ENCODE results near the gene HERC4. TPM values are rescaled to one million over a fixed set of nuclear protein-coding genes. Genes with fewer than 3 reads are reported as not detected.

Gene HERC4
- polyA plus RNA-seq, 1 donor from 2014 or later = 45.6 TPM

GRCh38 chr10:68088740-68089139 is 13.7 kb upstream of the HERC4 start:
- no peaks in the 10 kb centered on the region for H3K9me3 ChIP-seq (ENCODE audit: low read length)
- no peaks in the 10 kb centered on the region for H3K79me2 ChIP-seq (replicated peaks; ENCODE audit: insufficient read depth, low read length)
- TF ChIP-seq REST (IDR thresholded peaks at IDR 0.05; ENCODE audit: borderline replicate concordance) (no peak), CTCF (IDR thresholded peaks at IDR 0.05; ENCODE audit: poor library complexity, severe bottlenecking) (no peak), TAF1 (IDR thresholded peaks at IDR 0.05; ENCODE audit: low read depth) (no peak), SMC3 (conservative IDR thresholded peaks at IDR 0.05; ENCODE audit: poor library complexity) (no peak), EZH2 (IDR thresholded peaks at IDR 0.05; ENCODE audit: borderline replicate concordance, insufficient read depth, low read length, poor library complexity, severe bottlenecking) (no peak), MXI1 (conservative IDR thresholded peaks at IDR 0.05; ENCODE audit: poor library complexity, severe bottlenecking) (no peak), EP300 (conservative IDR thresholded peaks at IDR 0.05; ENCODE audit: poor library complexity, severe bottlenecking) (no peak), POLR2AphosphoS5 (IDR thresholded peaks at IDR 0.05) (no peak), RAD21 (conservative IDR thresholded peaks at IDR 0.05) (no peak)
- H3K4me3 ChIP-seq (ENCODE audit: low read length) = no peak overlapping the region
- no peak overlapping the region for H2AFZ ChIP-seq (ENCODE audit: low read depth, low read length)
- H4K20me1 ChIP-seq (ENCODE audit: insufficient read depth) = no peaks in the 10 kb centered on the region
- no peaks in the 10 kb centered on the region for H3K36me3 ChIP-seq (ENCODE audit: insufficient read depth, low read length)
- no peak overlapping the region for H3K27ac ChIP-seq (ENCODE audit: low read length)
- H3K9me2 ChIP-seq (ENCODE audit: insufficient read depth, low read length) = no peaks in the 10 kb centered on the region
- no peaks in the 10 kb centered on the region for H3K27me3 ChIP-seq (ENCODE audit: insufficient read depth, low read depth, low read length)
- no peaks in the 10 kb centered on the region for H3F3A ChIP-seq (ENCODE audit: insufficient read depth, low read length, poor library complexity, severe bottlenecking)
- no peak overlapping the region for H3K4me2 ChIP-seq (ENCODE audit: low read length)
- no peak overlapping the region for H3K9ac ChIP-seq (ENCODE audit: low read length)

GRCh38 chr10:68087685-68088401 is 12.8 kb upstream of the HERC4 start:
- Histone ChIP-seq H4K20me1 (ENCODE audit: insufficient read depth) (no peaks in the 10 kb centered on the region), H3K27ac (ENCODE audit: low read length) (no peak overlapping the region), H3K9ac (ENCODE audit: low read length) (no peak overlapping the region), H2AFZ (ENCODE audit: low read depth, low read length) (no peak overlapping the region), H3K4me2 (ENCODE audit: low read length) (no peak overlapping the region), H3K36me3 (ENCODE audit: insufficient read depth, low read length) (no peaks in the 10 kb centered on the region), H3K4me3 (ENCODE audit: low read length) (no peak overlapping the region), H3F3A (ENCODE audit: insufficient read depth, low read length, poor library complexity, severe bottlenecking) (no peaks in the 10 kb centered on the region), H3K9me3 (ENCODE audit: low read length) (no peaks in the 10 kb centered on the region), H3K9me2 (ENCODE audit: insufficient read depth, low read length) (no peaks in the 10 kb centered on the region), H3K27me3 (ENCODE audit: insufficient read depth, low read depth, low read length) (no peaks in the 10 kb centered on the region), H3K79me2 (replicated peaks; ENCODE audit: insufficient read depth, low read length) (no peaks in the 10 kb centered on the region)
- TF ChIP-seq EZH2 (IDR thresholded peaks at IDR 0.05; ENCODE audit: borderline replicate concordance, insufficient read depth, low read length, poor library complexity, severe bottlenecking) (no peak), RAD21 (conservative IDR thresholded peaks at IDR 0.05) (no peak), TAF1 (IDR thresholded peaks at IDR 0.05; ENCODE audit: low read depth) (no peak), EP300 (conservative IDR thresholded peaks at IDR 0.05; ENCODE audit: poor library complexity, severe bottlenecking) (no peak), SMC3 (conservative IDR thresholded peaks at IDR 0.05; ENCODE audit: poor library complexity) (no peak), REST (IDR thresholded peaks at IDR 0.05; ENCODE audit: borderline replicate concordance) (no peak), CTCF (IDR thresholded peaks at IDR 0.05; ENCODE audit: poor library complexity, severe bottlenecking) (no peak), POLR2AphosphoS5 (IDR thresholded peaks at IDR 0.05) (no peak), MXI1 (conservative IDR thresholded peaks at IDR 0.05; ENCODE audit: poor library complexity, severe bottlenecking) (no peak)
